ENCODE measurements around the gene DSN1. TPM values are rescaled to one million over a fixed set of nuclear protein-coding genes. Genes with fewer than 3 reads are reported as not detected.

The DSN1 gene
- total RNA-seq = 2.9 and 8.9 TPM in 2 replicates

DNA sequence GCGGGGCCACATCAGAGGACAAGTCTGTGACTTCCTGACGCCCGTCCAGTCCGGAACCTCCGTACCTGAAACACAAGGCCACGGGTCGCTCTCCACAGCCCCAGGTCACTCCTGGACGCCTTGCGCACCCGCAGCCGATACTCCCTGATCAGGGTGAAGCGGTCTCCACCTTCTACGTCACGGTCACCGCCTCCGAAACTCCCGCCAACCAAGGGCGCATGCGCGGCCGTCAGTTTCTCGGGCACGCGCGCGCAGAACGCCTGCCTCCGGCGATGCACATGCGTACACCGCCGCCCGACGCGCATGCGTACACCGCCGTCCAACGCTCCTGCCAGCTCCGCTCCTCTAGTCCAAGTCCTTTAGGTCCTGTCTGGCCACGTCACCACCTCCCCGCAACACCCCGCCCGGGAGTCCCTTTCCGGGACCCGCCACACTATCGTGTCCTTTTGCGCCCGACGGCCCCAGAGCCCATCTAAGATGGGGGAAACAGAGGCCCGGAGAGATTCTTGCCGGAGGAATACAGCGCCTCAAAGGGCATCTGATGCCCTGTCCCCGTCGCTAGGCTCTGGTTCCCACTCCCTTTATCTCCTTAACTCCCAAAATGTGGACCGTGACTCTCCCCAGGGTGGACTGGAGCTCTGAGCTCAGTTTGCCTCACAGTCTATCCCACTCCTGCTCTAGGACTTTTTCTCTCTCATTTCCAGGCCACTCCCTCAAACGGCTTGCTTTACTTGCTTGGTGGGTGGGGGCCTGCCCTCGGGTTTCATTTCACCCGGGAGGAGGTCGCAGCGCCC is at the start of gene DSN1:
Gene DSN1 (minus strand): TSS at position 167 of the 794 bp plus-strand sequence. CDS start 2,305 bp downstream, outside the sequence.

GRCh38 chr20:36745927-36746659 is 27.5 kb downstream of the DSN1 start, which contains the start of gene NDRG3:
TSS of gene NDRG3 (minus strand) at chr20:36746090. CDS start at chr20:36721735, 24,355 bp downstream.

Other genes with a start within 250 kb of the DSN1 start
- gene MYL9, start 232.2 kb downstream of the DSN1 start, total RNA-seq = 83.9 and 230 TPM in 2 replicates
- 7.4 and 9.4 TPM in 2 replicates for gene TGIF2, start 200.2 kb downstream of the DSN1 start, total RNA-seq
- 88.7 and 112 TPM in 2 replicates for gene RAB5IF, start 168.0 kb downstream of the DSN1 start, total RNA-seq
- not detected in 2 replicates for gene SLA2, start 127.6 kb downstream of the DSN1 start, total RNA-seq
- gene NDRG3, start 27.7 kb downstream of the DSN1 start, total RNA-seq = 12.4 and 15.6 TPM in 2 replicates
- gene TLDC2, start 102.4 kb upstream of the DSN1 start, total RNA-seq = not detected in 2 replicates
- 62.1 and 88.6 TPM in 2 replicates for gene SAMHD1, start 177.9 kb upstream of the DSN1 start, total RNA-seq